Kidney (tissue), 14 donors: ENCODE measurements around the gene USP30. TPM values are rescaled to one million over a fixed set of nuclear protein-coding genes. Genes with fewer than 3 reads are reported as not detected.
"Not testable (repeated sequence)": the region's sequence is repeated elsewhere in the genome, so short reads cannot be mapped to it uniquely, and the experiment has no call there.

Experiments
- DNase-seq, 5 donors: peaks; one replicate each; pipeline ENCODE4 v3.0.0-alpha.2; 2013 to 2020
- FAIRE-seq: peaks from 2 replicates; lab custom pipeline; 2012; peaks lifted over from hg19 to GRCh38; lab: Jason Lieb, UNC
- H3K27ac ChIP-seq, 2 donors: one replicate each; pipeline ENCODE4 v1.7.0; 2013; ENCODE audit warnings: low read depth in 2 of 2, low read length in 2 of 2, inconsistent platforms in 1 of 2
- H3K27me3 ChIP-seq: one replicate; pipeline ENCODE4 v1.7.1; 2013; ENCODE audit warnings: low read length, inconsistent platforms; ENCODE audit not compliant: control insufficient read depth, insufficient read depth
- H3K36me3 ChIP-seq, 3 donors: one replicate each; pipeline versions ENCODE4 v1.7.0 to v1.7.1; 2013; ENCODE audit warnings: low read length in 3 of 3, control low read depth in 1 of 3, inconsistent platforms in 1 of 3; ENCODE audit not compliant: insufficient read depth in 3 of 3, control insufficient read depth in 2 of 3
- H3K4me1 ChIP-seq, 3 donors: one replicate each; pipeline versions ENCODE4 v1.7.0 to v1.7.1; 2013; ENCODE audit warnings: low read length in 3 of 3, inconsistent platforms in 1 of 3, low read depth in 1 of 3; ENCODE audit not compliant: control insufficient read depth in 2 of 3, insufficient read depth in 2 of 3
- H3K4me3 ChIP-seq, 3 donors: one replicate each; pipeline versions ENCODE4 v1.7.0 to v1.8.1; 2013; ENCODE audit warnings: low read length in 3 of 3, control low read depth in 1 of 3, inconsistent platforms in 1 of 3
- H3K9ac ChIP-seq, 3 donors: one replicate each; pipeline versions ENCODE4 v1.7.0 to v1.7.1; 2013; ENCODE audit warnings: low read length in 3 of 3, control low read depth in 1 of 3, inconsistent platforms in 1 of 3
- H3K9me3 ChIP-seq, 3 donors: one replicate each; pipeline versions ENCODE4 v1.7.0 to v1.7.1; 2013; ENCODE audit warnings: low read length in 3 of 3, control low read depth in 1 of 3, inconsistent platforms in 1 of 3; ENCODE audit not compliant: control insufficient read depth in 2 of 3, insufficient read depth in 1 of 3
- intact Hi-C: fragments of 100-400 bp; cut with DNase I; formaldehyde crosslinking; loops from one replicate; pipeline ENCODE4 v1.11.1; 2022
- polyA plus RNA-seq: library from polyadenylated mRNA; stranded (reverse); fragments of 350-450 nt; fragmentation: Illumina TruSeq; extraction: RNeasy Lipid Tissue Mini Kit (QIAGEN cat#74804); gene quantifications from one replicate; pipeline ENCODE4 v1.2.3, GENCODE V29; 2014; ENCODE audit warnings: low read depth, low replicate concordance; ENCODE audit not compliant: insufficient read depth
- total RNA-seq: library from RNA; stranded (reverse); fragmentation: NEBNext Ultra II Directional; extraction: Animal tissue kit (Norgen Biotek cat#: 25700); gene quantifications from one replicate; pipeline ENCODE4 v1.2.1, GENCODE V29; 2021
- TF ChIP-seq, protein P1 (sequence below): IDR thresholded peaks from 3 replicates; pipeline ENCODE4 v1.5.1; 2012; ENCODE audit warnings: mild to moderate bottlenecking, moderate library complexity, borderline replicate concordance; ENCODE audit not compliant: insufficient read depth; ENCODE audit errors: extremely low read depth
- donor health status: control.
- donor health status: control.
- donor health status: control.
- donor health status: control.
- donor health status: control.
- donor health status: DM: yes; HTN: yes; CAD: no.
- donor health status: Normal renal cell carcinoma (clear cell type).

USP30 gene
- total and polyA plus RNA-seq, 2 donors from 2014 or later: 9.6 to 16.1 TPM

DNA sequence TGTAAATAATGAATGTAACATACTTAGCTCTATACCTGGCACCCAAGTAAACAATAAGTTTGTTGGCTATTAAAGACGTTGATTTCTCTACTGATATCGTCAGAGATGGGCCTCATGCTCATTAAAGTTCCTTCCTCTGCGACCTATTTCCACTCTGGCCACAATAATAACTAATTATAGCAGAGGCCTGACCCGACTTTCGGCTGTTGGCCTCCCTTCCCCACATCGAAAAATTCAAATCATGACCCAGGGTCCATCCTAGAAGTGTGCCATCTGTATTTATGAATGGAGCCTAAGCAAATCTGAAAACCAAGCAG is 321 bp upstream of the USP30 start:
- intact Hi-C loops: no loop called here
- no peaks in the 10 kb centered on the region for H3K27me3 ChIP-seq
- H3K9me3 ChIP-seq: no peaks in the 10 kb centered on the region
- TF ChIP-seq, protein P1, sequence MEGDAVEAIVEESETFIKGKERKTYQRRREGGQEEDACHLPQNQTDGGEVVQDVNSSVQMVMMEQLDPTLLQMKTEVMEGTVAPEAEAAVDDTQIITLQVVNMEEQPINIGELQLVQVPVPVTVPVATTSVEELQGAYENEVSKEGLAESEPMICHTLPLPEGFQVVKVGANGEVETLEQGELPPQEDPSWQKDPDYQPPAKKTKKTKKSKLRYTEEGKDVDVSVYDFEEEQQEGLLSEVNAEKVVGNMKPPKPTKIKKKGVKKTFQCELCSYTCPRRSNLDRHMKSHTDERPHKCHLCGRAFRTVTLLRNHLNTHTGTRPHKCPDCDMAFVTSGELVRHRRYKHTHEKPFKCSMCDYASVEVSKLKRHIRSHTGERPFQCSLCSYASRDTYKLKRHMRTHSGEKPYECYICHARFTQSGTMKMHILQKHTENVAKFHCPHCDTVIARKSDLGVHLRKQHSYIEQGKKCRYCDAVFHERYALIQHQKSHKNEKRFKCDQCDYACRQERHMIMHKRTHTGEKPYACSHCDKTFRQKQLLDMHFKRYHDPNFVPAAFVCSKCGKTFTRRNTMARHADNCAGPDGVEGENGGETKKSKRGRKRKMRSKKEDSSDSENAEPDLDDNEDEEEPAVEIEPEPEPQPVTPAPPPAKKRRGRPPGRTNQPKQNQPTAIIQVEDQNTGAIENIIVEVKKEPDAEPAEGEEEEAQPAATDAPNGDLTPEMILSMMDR: no peak
- peaks cover 0 to 3% (median 0%) of the 10 kb centered on the region in 3 donors for H3K4me1 ChIP-seq
- H3K4me3 ChIP-seq: peak overlapping the region; percentile 78 to 95 (median 82)
- peak overlapping the region in 1 of 2 donors; percentile 84 for H3K27ac ChIP-seq
- H3K36me3 ChIP-seq: no peaks in the 10 kb centered on the region
- DNase-seq: no peak
- peak overlapping the region; percentile 2 to 83 (median 69) for H3K9ac ChIP-seq
- no peak for FAIRE-seq

DNA sequence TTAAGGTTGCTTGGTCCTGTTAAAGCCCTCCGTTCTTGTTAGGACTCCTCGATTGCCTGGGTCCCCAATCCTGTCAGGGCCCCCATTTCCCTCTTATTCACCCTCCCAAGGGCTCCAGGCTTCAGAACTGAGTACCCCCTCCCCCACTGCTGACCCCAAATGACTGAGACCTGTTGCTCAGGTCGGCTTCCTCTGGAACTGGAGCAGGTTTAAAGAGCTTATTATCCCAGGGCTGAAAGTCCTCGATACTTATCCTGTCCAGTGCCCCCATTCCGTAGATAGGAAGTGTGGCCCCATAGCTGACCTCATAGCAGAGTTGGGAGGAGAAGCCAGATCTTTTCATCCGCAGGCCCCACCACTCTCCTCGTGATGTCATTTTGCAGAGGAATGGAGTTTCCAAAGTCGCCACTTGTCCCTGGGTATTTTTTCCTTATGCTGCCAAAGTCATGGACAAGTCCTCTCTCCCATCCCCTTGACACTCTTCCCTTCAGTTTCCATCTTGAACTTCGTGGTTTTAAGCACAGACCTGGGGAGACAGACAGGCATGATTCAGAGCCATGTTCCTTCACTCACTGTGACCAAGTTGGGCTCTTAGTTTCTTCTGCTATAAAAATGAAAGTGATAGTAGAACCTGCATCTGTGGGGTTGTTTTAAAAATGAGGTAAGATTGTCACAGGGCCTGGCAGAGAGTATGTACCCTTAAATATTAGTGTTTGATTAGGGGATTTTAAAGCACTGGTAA is 1.2 kb downstream of the USP30 start:
- TF ChIP-seq, protein P1: no peak
- H3K36me3 ChIP-seq: peaks cover 0 to 7% (median 5%) of the 10 kb centered on the region in 3 donors
- peak in 1 of 5 donors; percentile 49 for DNase-seq
- no peak for FAIRE-seq
- H3K4me3 ChIP-seq: peak overlapping the region; percentile 32 to 95 (median 90)
- H3K4me1 ChIP-seq: peaks cover 0 to 3% (median 0%) of the 10 kb centered on the region in 3 donors
- no peaks in the 10 kb centered on the region for H3K9me3 ChIP-seq
- intact Hi-C loops: no loop called here
- peak overlapping the region; percentile 6 to 96 (median 18) for H3K9ac ChIP-seq
- H3K27me3 ChIP-seq: no peaks in the 10 kb centered on the region
- H3K27ac ChIP-seq: peak overlapping the region; percentile 33 to 84

DNA sequence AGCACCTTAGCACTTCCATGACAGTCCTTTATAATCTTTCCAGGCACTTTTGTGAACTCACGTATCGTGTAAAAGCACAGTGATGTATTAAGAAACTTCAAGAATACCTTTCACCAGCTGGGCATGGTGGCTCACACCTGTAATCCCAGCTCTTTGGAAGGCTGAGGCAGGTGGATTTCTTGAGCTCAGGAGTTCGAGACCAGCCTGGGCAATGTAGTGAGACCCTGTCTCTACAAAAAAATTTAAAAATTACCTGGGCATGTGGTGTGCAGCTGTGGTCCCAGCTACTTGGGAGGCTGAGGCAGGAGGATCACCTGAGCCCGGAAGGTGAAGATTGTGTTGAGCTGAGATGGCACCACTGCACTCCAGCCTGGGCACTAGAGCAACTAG is 1.7 kb downstream of the USP30 start:
- H3K4me1 ChIP-seq, DNase-seq, FAIRE-seq, intact Hi-C loops, H3K9me3 ChIP-seq, H3K9ac ChIP-seq, H3K27me3 ChIP-seq: not testable (repeated sequence)
- Histone ChIP-seq H3K36me3 (peaks cover 0 to 12% (median 6%) of the 10 kb centered on the region in 3 donors), H3K4me3 (peak overlapping the region in 2 of 3 donors; percentile 90 to 95), H3K27ac (peak overlapping the region in 1 of 2 donors; percentile 1)

DNA sequence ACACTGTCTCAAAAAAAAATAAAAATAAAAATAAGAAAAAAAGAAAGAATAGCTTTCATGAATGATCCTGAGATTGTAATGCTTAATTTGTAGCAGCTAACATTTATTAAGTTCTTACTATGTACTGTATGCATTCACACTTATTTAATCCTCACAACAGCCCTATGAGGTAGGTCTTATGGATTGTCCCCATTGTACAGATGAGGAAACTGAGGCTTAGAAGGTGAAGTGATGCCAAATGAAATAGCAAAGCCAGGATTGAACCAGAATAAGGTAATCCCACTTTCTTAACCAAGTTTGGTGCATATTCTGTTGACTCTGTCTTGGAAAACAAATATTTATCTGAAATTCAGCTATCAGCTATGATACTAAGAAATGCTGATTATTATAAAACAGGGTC is 2.1 kb downstream of the USP30 start:
- Histone ChIP-seq H3K4me3 (no peak overlapping the region), H3K9ac (no peak overlapping the region), H3K9me3 (no peaks in the 10 kb centered on the region), H3K27ac (no peak overlapping the region), H3K27me3 (no peaks in the 10 kb centered on the region), H3K36me3 (peaks cover 0 to 12% (median 6%) of the 10 kb centered on the region in 3 donors), H3K4me1 (peaks cover 0 to 3% (median 0%) of the 10 kb centered on the region in 3 donors)
- no peak for FAIRE-seq
- TF ChIP-seq, protein P1: no peak
- intact Hi-C loops: no loop called here
- no peak for DNase-seq
